ENCODE measurements around the gene CDK6. TPM values are rescaled to one million over a fixed set of nuclear protein-coding genes. Genes with fewer than 3 reads are reported as not detected.

Gene CDK6
- total and polyA plus RNA-seq, 4 donors = 3.3 to 35.0 (median 12.0) TPM

GRCh38 chr7:92763636-92764423 is 72.5 kb downstream of the CDK6 start:
- WGBS = 95% methylated on average over 4 of the region's 4 CpGs
- no peak overlapping the region for H3K4me3 ChIP-seq (ENCODE audit: low read depth in 1 of 3, low read length in 3 of 3)
- no peaks in the 10 kb centered on the region for H3K27me3 ChIP-seq (ENCODE audit: control insufficient read depth in 4 of 4, insufficient read depth in 4 of 4, low read length in 3 of 4)
- H3K27ac ChIP-seq (ENCODE audit: low read depth in 1 of 2, low read length in 2 of 2) = no peak overlapping the region
- no peak overlapping the region for H3K9ac ChIP-seq (ENCODE audit: low read depth in 1 of 2, low read length in 2 of 2)
- DNase-seq (ENCODE audit: low spot score) = no peak
- H3K36me3 ChIP-seq (ENCODE audit: control insufficient read depth in 4 of 4, insufficient read depth in 3 of 4, low read depth in 1 of 4, low read length in 3 of 4) = no peaks in the 10 kb centered on the region
- peaks cover 0 to 8% (median 5%) of the 10 kb centered on the region in 4 donors for H3K4me1 ChIP-seq (ENCODE audit: control insufficient read depth in 4 of 4, insufficient read depth in 4 of 4, low read length in 3 of 4)
- H3K9me3 ChIP-seq (ENCODE audit: control insufficient read depth in 4 of 4, low read length in 3 of 4) = no peaks in the 10 kb centered on the region
- no peak for TF ChIP-seq FOXA1 (IDR thresholded peaks at IDR 0.05)
- TF ChIP-seq, protein P1, sequence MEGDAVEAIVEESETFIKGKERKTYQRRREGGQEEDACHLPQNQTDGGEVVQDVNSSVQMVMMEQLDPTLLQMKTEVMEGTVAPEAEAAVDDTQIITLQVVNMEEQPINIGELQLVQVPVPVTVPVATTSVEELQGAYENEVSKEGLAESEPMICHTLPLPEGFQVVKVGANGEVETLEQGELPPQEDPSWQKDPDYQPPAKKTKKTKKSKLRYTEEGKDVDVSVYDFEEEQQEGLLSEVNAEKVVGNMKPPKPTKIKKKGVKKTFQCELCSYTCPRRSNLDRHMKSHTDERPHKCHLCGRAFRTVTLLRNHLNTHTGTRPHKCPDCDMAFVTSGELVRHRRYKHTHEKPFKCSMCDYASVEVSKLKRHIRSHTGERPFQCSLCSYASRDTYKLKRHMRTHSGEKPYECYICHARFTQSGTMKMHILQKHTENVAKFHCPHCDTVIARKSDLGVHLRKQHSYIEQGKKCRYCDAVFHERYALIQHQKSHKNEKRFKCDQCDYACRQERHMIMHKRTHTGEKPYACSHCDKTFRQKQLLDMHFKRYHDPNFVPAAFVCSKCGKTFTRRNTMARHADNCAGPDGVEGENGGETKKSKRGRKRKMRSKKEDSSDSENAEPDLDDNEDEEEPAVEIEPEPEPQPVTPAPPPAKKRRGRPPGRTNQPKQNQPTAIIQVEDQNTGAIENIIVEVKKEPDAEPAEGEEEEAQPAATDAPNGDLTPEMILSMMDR (IDR thresholded peaks at IDR 0.05; ENCODE audit: low read depth, low read length, missing input control) = no peak
- no peak for TF ChIP-seq FOXA2 (IDR thresholded peaks at IDR 0.05)
- TF ChIP-seq ZBTB33 (IDR thresholded peaks at IDR 0.05) = no peak

- no peak overlapping the region for H3K9ac ChIP-seq (ENCODE audit: low read depth in 1 of 2, low read length in 2 of 2)
- no peaks in the 10 kb centered on the region for H3K9me3 ChIP-seq (ENCODE audit: control insufficient read depth in 4 of 4, low read length in 3 of 4)
- H3K4me3 ChIP-seq (ENCODE audit: low read depth in 1 of 3, low read length in 3 of 3) = no peak overlapping the region
- H3K27ac ChIP-seq (ENCODE audit: low read depth in 1 of 2, low read length in 2 of 2) = no peak overlapping the region
- DNase-seq (ENCODE audit: low spot score) = no peak
- no peaks in the 10 kb centered on the region for H3K27me3 ChIP-seq (ENCODE audit: control insufficient read depth in 4 of 4, insufficient read depth in 4 of 4, low read length in 3 of 4)
- H3K36me3 ChIP-seq (ENCODE audit: control insufficient read depth in 4 of 4, insufficient read depth in 3 of 4, low read depth in 1 of 4, low read length in 3 of 4) = no peaks in the 10 kb centered on the region
- whole genome bisulfite sequencing = 96% methylated on average over 3 of the region's 3 CpGs
- H3K4me1 ChIP-seq (ENCODE audit: control insufficient read depth in 4 of 4, insufficient read depth in 4 of 4, low read length in 3 of 4) = peaks cover 0 to 7% (median 0%) of the 10 kb centered on the region in 4 donors
- TF ChIP-seq HNF4A (conservative IDR thresholded peaks at IDR 0.05) (no peak), SP1 (IDR thresholded peaks at IDR 0.05) (no peak), FOXA2 (IDR thresholded peaks at IDR 0.05) (no peak), ATF3 (IDR thresholded peaks at IDR 0.05) (no peak), GABPA (IDR thresholded peaks at IDR 0.05 in 1 of 2, conservative IDR thresholded peaks at IDR 0.05 in 1 of 2) (no peak), NR2F2 (IDR thresholded peaks at IDR 0.05) (no peak)
Observed at GRCh38 chr7:92762851-92763250, 73.5 kb downstream of the CDK6 start.

DNA sequence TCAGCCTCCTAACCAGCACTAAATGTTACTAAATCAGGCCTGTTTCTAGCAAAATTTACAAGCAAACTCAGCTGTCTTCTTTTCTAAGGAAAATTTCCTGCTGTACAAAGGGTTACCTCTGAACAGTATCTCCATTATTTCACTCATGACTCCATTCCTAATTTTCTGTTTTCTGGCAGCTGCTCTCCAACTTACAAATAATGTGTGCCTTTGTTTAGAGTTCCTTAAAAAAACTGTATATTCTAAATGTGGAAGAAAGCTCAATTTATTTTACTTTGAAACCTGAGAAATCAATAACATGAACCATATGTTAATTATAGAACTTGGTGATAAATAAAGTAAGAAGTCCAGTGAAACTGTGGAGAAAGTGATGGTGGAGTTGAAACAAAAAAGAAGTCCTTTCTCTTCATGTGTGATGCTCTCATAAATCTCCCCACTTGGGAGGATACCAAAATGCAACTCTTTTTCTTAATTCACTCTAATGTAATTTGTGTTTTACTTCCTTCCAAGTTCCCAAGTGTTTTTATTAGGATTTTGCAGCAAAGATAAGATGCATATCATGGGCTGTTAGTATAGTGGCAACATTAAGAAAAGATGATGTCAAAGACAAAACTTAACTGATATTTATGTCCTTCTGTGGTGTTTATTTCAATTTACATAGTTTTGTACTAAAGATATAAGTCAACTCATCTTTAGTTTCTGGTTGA is 74.8 kb downstream of the CDK6 start:
- Histone ChIP-seq H3K27ac (ENCODE audit: low read depth in 1 of 2, low read length in 2 of 2) (no peak overlapping the region), H3K4me1 (ENCODE audit: control insufficient read depth in 4 of 4, insufficient read depth in 4 of 4, low read length in 3 of 4) (peaks cover 0 to 3% (median 0%) of the 10 kb centered on the region in 4 donors), H3K9ac (ENCODE audit: low read depth in 1 of 2, low read length in 2 of 2) (no peak overlapping the region), H3K9me3 (ENCODE audit: control insufficient read depth in 4 of 4, low read length in 3 of 4) (no peaks in the 10 kb centered on the region), H3K36me3 (ENCODE audit: control insufficient read depth in 4 of 4, insufficient read depth in 3 of 4, low read depth in 1 of 4, low read length in 3 of 4) (no peaks in the 10 kb centered on the region), H3K27me3 (ENCODE audit: control insufficient read depth in 4 of 4, insufficient read depth in 4 of 4, low read length in 3 of 4) (no peaks in the 10 kb centered on the region), H3K4me3 (ENCODE audit: low read depth in 1 of 3, low read length in 3 of 3) (no peak overlapping the region)
- DNase-seq (ENCODE audit: low spot score) = no peak
- TF ChIP-seq FOXA1 (IDR thresholded peaks at IDR 0.05) = no peak
- TF ChIP-seq JUND (IDR thresholded peaks at IDR 0.05) = no peak
- TF ChIP-seq ATF3 (IDR thresholded peaks at IDR 0.05) = no peak
- TF ChIP-seq, protein P2, sequence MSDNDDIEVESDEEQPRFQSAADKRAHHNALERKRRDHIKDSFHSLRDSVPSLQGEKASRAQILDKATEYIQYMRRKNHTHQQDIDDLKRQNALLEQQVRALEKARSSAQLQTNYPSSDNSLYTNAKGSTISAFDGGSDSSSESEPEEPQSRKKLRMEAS (IDR thresholded peaks at IDR 0.05) = no peak
- no peak for TF ChIP-seq RXRA (IDR thresholded peaks at IDR 0.05)
- TF ChIP-seq, protein P3, sequence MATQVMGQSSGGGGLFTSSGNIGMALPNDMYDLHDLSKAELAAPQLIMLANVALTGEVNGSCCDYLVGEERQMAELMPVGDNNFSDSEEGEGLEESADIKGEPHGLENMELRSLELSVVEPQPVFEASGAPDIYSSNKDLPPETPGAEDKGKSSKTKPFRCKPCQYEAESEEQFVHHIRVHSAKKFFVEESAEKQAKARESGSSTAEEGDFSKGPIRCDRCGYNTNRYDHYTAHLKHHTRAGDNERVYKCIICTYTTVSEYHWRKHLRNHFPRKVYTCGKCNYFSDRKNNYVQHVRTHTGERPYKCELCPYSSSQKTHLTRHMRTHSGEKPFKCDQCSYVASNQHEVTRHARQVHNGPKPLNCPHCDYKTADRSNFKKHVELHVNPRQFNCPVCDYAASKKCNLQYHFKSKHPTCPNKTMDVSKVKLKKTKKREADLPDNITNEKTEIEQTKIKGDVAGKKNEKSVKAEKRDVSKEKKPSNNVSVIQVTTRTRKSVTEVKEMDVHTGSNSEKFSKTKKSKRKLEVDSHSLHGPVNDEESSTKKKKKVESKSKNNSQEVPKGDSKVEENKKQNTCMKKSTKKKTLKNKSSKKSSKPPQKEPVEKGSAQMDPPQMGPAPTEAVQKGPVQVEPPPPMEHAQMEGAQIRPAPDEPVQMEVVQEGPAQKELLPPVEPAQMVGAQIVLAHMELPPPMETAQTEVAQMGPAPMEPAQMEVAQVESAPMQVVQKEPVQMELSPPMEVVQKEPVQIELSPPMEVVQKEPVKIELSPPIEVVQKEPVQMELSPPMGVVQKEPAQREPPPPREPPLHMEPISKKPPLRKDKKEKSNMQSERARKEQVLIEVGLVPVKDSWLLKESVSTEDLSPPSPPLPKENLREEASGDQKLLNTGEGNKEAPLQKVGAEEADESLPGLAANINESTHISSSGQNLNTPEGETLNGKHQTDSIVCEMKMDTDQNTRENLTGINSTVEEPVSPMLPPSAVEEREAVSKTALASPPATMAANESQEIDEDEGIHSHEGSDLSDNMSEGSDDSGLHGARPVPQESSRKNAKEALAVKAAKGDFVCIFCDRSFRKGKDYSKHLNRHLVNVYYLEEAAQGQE (IDR thresholded peaks at IDR 0.05) = no peak
- TF ChIP-seq SP1 (IDR thresholded peaks at IDR 0.05) = no peak
- TF ChIP-seq NR2F2 (IDR thresholded peaks at IDR 0.05) = no peak
- TF ChIP-seq GABPA (IDR thresholded peaks at IDR 0.05 in 1 of 2, conservative IDR thresholded peaks at IDR 0.05 in 1 of 2) = no peak
- no peak for TF ChIP-seq FOXA2 (IDR thresholded peaks at IDR 0.05)
- no peak for TF ChIP-seq TAF1 (conservative IDR thresholded peaks at IDR 0.05)

Data from liver (tissue), 9 donors.